HG03108 (cell line): ENCODE data around the gene SVOPL.

Source experiments
- ATAC-seq: cut with Tn5 transposase; IDR thresholded peaks from one replicate; pipeline ENCODE4 v1.9.1; 2021; ENCODE audit warnings: moderate library complexity; ENCODE audit not compliant: unreplicated experiment

Gene SVOPL

GRCh38 chr7:138610671-138611170 lies 90.4 kb downstream of the SVOPL start:
- ATAC-seq = no peak

DNA sequence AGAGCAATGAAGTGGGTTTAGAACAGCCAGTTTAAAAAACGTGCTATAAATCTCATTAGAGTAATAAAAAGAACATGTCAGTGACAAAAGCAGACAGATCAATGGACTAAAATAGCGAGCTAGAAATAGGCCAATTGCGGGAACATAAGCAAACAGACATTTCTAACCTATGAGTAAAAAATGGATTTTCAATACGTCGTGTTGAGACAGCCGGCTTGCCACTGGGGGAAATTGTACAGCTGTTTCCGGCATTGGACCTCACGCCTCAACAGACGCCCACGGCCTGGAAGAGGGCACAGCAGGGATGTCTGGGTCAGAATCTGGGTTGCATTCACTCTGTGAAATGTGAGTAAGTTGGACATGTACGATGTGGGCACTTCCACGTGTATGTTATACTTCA lies 92.9 kb downstream of the SVOPL start:
- ATAC-seq = no peak

DNA sequence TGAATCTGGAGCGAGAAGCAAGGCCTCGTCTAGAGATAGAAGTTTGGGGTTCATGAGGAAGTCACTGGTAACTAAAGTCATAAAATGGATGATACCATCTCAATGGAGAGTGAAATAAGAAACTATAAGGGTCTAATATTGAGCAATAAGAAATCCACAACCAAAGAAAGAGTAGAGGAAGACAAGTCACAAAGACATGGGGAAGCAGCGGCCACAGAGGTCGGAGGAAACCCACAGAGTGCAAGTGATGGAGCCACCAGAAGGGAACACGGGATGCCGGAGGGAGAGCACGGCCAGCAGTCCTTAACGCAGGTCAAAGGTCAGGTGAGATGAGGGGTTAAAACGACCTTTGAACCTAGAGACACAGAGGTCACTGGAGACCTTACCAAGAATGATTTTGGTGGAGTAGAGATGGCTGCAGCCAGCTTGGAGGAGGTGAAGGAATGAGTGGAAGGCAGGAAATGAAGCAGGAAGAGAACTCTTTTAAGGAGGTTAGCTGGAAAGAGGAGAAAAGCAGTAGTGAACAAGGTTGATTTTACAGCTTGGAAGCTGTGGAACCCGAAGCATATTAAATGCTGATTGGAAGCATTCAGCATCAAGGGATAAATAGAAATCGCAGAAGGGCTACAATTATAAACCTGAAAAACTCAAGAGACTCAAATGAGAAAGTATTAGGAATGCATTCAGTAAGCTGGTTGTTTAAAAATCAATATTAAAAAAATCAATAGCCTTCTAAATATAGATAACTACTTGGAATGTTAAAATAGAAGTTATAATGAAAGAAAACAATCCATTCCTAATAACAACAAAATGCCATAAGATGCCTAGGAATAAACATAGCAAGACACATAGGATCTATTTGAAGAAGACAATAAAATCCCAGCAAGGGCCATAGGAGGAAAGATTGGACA lies 93.7 kb downstream of the SVOPL start:
- no peak for ATAC-seq

- no peak for ATAC-seq
Measured at GRCh38 chr7:138606236-138606635, 94.9 kb downstream of the SVOPL start.

DNA sequence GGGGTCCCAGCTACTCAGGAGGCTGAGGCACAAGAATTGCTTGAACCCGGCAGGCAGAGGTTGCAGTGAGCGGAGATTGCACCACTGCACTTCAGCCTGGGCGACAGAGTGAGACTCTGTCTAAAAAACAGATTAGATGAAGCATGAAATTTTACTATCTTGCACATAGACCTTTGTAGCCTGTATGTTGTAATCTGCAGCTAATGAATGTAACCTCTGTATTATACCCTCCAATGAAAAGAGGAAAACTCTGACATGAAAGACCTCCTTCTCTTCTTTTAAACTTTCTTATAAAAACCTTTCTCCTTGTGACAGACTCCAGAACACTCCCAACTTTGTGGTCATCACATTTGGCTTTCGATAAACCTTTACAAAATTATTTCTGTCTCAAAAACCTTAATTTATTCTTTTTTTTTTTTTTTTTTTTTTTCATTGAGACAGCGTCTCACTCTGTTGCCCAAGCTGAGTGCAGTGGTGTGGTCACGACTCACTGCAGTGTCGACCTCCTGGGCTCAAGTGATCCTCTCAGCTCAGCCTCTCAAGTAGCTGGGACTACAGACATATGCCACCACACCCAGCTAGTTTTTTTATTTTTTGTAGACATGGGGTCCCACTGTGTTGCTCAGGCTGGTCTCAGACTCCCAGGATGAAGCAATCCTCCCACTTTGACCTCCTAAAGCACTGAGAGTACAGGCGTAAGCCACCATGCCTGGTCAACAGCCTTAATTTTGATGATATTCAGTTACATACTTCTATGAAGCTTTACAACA lies 97.4 kb downstream of the SVOPL start:
- no peak for ATAC-seq

DNA sequence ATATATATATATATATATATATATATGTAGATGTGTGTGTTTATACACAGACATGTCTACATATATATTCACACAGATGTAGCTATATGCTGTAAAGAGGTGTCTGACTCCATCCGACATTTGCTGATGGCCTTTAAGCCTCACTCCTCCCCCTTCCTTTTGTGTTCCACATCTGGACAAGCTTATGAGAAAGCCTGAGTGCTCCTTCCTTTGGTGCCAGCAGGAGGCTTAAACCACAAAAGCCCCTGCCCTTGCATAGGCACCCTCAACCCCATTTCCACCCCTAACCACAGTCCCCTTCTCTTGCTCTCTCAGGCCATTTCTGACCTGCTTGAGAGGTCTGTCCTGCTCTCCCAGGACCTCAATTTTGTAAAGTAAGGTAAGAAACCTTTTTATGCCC lies 98.7 kb downstream of the SVOPL start:
- ATAC-seq = no peak

DNA sequence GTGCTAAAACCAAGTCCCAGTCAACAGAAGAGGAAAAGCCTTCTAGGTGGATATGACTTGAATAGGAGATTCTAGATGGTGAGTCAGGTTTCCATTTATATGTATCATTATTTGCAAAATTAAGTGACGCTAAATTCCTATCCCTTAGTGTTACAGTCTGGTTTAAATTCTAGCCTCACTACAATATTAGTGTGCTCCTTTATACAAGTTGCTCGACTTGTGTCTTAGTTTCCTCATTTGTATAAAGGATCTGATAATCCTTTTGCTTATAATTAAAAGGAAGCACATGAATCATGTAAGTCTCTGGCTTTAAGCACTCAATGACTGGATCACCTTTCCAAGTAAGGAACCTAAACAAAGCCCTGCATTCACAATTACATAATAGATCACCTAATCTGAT lies 105.7 kb downstream of the SVOPL start:
- ATAC-seq = no peak

- no peak for ATAC-seq
Measured at GRCh38 chr7:138590154-138590553, 111.0 kb downstream of the SVOPL start.

DNA sequence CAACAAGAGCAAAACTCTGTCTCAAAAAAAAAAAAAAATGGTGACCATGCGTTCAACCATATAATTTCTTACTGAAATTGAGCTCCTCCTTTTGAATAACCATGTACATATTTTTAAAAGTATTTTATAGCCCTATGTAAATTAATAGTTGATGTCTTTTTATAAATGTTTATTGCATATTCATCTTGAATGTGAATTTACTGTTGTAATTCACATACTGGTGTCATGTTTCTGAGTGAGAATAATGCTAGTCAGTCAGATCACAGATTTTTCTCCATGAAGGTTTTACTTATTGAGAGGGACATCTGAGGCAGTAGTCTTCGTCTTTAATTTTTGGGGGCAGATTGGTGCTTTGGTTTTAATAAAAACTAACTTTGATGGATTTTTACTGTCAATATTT lies 112.2 kb downstream of the SVOPL start:
- ATAC-seq = no peak

GRCh38 chr7:138587485-138587884 lies 113.7 kb downstream of the SVOPL start:
- ATAC-seq = no peak

DNA sequence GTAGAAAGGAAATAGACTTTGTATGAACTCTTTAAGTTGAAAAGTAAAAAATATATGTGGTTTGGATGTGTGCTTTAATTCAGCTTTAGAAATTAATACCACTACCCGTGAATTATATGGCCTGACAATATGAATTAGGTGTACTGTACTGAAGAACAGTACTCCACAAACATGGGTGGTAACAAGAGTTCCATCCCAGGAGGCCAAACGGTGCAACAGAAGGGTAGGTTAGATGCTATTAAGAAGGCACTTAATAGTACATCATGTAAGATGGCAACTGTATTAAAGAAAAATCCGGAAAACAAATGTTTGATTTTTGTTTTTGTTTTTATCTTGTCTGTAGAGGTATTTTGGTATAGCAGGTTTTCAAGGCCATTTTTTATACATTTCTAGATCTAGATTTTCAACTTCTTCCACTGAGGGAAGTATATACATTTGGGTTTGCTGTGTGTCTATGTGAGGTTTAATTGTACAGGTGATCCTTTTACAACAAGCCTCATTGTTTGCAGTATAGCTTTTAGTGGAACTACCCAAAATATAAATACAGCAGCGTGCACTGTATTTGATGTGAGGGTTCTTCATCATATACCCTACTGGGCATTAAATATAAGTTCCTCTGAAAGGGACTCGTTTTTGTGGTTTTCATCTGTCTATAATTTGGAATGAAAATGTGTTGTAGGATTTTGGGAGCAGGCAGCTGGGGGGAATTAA lies 115.7 kb downstream of the SVOPL start:
- ATAC-seq = no peak

- ATAC-seq = no peak
Measured at GRCh38 chr7:138584696-138585095, 116.5 kb downstream of the SVOPL start.

DNA sequence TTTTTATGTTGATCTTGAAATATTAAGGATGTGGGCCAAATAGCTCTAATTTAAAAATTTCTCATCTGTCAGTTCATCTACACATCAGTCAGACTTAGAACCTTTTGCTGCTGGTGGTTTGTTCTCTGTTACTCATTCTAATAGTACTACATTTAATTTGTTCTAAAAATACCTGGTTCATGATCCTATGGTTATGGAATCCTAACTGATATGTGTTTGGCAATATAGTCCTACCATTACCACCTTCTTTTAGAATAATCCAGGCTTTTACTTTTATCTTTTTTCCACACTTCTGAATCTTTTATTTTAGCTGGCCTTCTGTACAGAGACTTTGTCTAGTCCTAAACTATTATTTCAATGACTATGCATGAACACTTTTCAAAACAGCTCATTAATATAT lies 116.9 kb downstream of the SVOPL start:
- ATAC-seq = no peak

DNA sequence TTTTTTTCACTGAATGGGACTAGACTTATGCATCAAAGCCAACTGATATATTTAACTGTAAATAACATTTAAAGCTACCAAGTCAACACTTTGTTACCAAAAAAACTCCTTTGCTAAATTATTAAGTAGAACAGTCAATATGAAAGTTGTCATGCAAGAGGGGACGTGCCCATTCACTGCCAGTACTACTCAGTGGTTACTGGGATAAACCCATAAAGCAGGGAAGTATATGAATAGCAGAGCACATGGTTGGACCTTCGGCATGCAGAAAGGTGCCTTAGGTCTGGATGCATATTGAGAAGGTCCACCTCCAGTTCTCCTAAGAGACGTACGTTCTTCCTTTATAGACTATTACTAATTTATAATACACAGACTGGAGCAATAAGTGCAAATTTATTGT lies 120.1 kb downstream of the SVOPL start:
- no peak for ATAC-seq

DNA sequence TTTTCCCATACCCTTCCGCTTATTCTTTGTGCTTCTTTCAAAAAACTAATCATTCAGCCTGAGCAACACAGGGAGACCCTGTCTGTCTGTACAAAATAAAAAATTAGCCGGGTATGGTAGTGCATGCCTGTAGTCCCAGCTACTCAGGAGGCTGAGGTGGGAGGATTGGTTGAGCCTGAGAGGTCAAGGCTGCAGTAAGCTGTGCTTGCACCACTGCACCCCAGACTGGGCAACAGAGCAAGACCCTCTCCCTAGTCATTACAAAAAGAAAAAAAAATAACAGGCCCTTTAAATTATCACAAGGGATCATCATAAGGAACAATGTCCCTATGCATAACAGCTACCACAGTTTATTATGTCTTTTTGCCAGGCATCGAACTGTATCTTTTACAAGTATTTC lies 121.5 kb downstream of the SVOPL start:
- no peak for ATAC-seq

DNA sequence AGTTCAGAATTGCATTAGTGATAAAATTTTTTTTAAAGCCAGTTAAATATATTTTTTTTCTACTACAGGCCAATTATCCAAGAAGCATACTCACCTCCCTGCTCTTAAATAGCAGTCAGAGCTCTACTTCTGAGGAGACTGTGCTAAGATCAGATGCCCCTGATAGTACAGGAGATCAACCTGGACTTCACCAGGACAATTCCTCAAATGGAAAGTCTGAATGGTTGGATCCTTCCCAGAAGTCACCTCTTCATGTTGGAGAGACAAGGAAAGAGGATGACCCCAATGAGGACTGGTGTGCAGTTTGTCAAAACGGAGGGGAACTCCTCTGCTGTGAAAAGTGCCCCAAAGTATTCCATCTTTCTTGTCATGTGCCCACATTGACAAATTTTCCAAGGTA lies 122.0 kb downstream of the SVOPL start:
- ATAC-seq = no peak

- ATAC-seq = no peak
Measured at GRCh38 chr7:138575897-138576428, 125.2 kb downstream of the SVOPL start.

DNA sequence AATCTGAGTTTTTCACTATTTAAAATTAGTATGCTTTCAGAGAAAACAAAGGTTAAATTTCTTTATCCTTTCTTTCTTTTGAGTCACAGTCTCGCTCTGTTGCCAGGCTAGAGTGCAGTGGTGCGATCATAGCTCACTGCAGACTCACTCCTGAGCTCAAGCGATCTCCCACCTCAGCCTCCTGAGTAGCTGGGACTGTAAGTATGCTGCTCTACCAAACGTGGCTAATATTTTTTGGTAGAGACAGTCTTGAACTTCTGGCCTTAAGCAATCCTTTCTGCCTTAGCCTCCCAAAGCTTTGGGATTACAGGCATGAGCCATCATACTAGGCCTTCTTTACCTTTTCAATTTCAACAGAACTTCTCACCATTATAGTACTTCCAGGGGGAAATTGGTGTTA lies 127.4 kb downstream of the SVOPL start:
- ATAC-seq = no peak

GRCh38 chr7:138570715-138571114 lies 130.4 kb downstream of the SVOPL start:
- ATAC-seq = no peak

DNA sequence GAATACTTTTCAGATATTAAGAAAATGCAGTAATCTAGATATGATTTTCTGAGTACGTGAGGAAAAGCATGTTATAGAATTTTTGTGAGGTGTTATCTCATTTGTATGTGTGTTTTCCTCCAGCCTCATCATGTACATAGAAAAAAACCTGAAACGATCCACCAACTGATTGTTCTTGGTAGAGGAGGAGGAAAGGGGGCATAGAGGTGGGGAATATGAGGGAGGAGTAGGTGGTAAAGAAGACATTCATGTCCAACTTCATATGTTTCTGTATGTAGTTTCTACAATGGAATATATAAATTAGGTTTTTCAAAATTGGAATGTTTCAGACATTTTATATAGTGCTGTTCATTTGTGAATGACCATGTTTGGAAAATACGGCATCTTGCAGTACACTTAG lies 131.7 kb downstream of the SVOPL start:
- no peak for ATAC-seq

DNA sequence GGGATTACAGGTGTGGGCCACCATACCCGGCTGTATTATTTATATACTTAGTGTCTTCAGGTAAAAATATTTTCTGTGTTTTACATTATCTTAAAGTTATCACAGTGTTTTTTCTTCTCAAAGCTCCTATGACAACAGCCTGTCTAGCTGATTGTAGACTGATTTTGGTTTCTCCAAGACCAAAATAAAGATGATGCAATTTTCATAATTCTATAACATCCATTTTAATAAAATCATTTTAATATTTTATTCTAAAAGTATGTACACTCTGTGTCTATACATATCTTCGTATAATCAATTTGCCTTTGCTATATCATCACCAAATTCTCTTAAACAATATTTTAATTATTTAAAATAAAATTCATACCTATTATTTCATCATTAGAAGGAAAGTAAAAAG lies 132.5 kb downstream of the SVOPL start:
- ATAC-seq = no peak
